K562 (cell line): ENCODE measurements around the gene HOXB4. TPM values are rescaled to one million over a fixed set of nuclear protein-coding genes. Genes with fewer than 3 reads are reported as not detected.

ENCODE experiments used
- ATAC-seq: fragments of 200-7000 bp; cut with Tn5 transposase; 3 replicates; pipeline ENCODE4 v1.9.1; 2020; ENCODE audit warnings: moderate library complexity
- BruUV-seq: library from RNA; stranded (reverse); fragments of 400-500 nt; replicated peaks from 2 replicates; lab custom pipeline; 2021; lab: Mats Ljungman, UMichigan
- CTCF ChIA-PET: fragments of 300-600 bp; formaldehyde crosslinking; extraction: SDS; loops from one replicate; lab custom pipeline; 2021; ENCODE audit warnings: low intra/inter-chr PET ratio; lab: Yijun Ruan, JAX
- POLR2A ChIA-PET: fragments of 300-600, 350-650 bp; sonication (Branson Sonifier 250); formaldehyde crosslinking; extraction: SDS; loops from one replicate; lab custom pipeline; 2021; ENCODE audit warnings: antibody characterized with exemption, inconsistent platforms; lab: Yijun Ruan, JAX
- DNase-seq, 4 experiments: peaks; one replicate each; pipeline versions ENCODE4 v3.0.0 to v3.0.0-alpha.2; 2011 to 2018; ENCODE audit warnings: low spot score in 3 of 4, mixed read lengths in 3 of 4; ENCODE audit errors: extremely low read depth in 1 of 4
- FAIRE-seq: peaks from 2 replicates; lab custom pipeline; 2011; peaks lifted over from hg19 to GRCh38; lab: Jason Lieb, UNC
- H2AFZ ChIP-seq: 2 replicates; pipeline ENCODE4 v1.6.0; 2011; ENCODE audit warnings: low read depth, low read length, control low read depth, inconsistent platforms
- H3K27ac ChIP-seq: fragments of 200-600 bp; 3 replicates; pipeline ENCODE4 v1.8.0; 2011; ENCODE audit warnings: low read depth, mild to moderate bottlenecking, control low read depth, inconsistent platforms, low read length, moderate library complexity, mixed read lengths; ENCODE audit errors: extremely low read depth
- H3K27me3 ChIP-seq, 2 experiments: fragments of 300-600 bp in 1 of 2; 2 replicates in 1 of 2; 3 replicates in 1 of 2; pipeline versions ENCODE4 v1.6.0 to v1.8.0; 2011; ENCODE audit warnings: inconsistent platforms in 2 of 2, low read length in 2 of 2, mild to moderate bottlenecking in 1 of 2, mixed read lengths in 1 of 2, moderate library complexity in 1 of 2; ENCODE audit not compliant: control insufficient read depth in 2 of 2, insufficient read depth in 2 of 2
- H3K36me3 ChIP-seq: fragments of 300-600 bp; 3 replicates; pipeline ENCODE4 v1.8.0; 2011; ENCODE audit warnings: mild to moderate bottlenecking, low read length, inconsistent platforms; ENCODE audit not compliant: control insufficient read depth, insufficient read depth
- H3K4me1 ChIP-seq, 2 experiments: fragments of 200-600 bp in 1 of 2; replicated peaks in 1 of 2; 2 replicates in 1 of 2; 3 replicates in 1 of 2; pipeline versions ENCODE4 v1.5.1 to v1.8.0; 2011; ENCODE audit warnings: inconsistent platforms in 2 of 2, low read length in 2 of 2, mild to moderate bottlenecking in 1 of 2, mixed read lengths in 1 of 2, moderate library complexity in 1 of 2; ENCODE audit not compliant: control insufficient read depth in 2 of 2, insufficient read depth in 2 of 2
- H3K4me2 ChIP-seq: 2 replicates; pipeline ENCODE4 v1.6.1; 2011; ENCODE audit warnings: low read length, control low read depth, inconsistent platforms, mixed read lengths; ENCODE audit not compliant: insufficient read depth
- H3K4me3 ChIP-seq: fragments of 200-600 bp; sonication (generic), shearing (Covaris generic); 2 replicates; pipeline ENCODE4 v1.5.1; 2016; ENCODE audit warnings: control low read depth, inconsistent platforms
- H3K79me2 ChIP-seq: fragments of 200-600 bp; 3 replicates; pipeline ENCODE4 v1.8.0; 2011; ENCODE audit warnings: low read length, inconsistent platforms; ENCODE audit not compliant: control insufficient read depth, insufficient read depth
- H3K9ac ChIP-seq, 2 experiments: 2 replicates each; pipeline versions ENCODE4 v1.6.0 to v1.6.1; 2011; ENCODE audit warnings: low read depth in 2 of 2, low read length in 2 of 2, control low read depth in 1 of 2, inconsistent platforms in 1 of 2, mild to moderate bottlenecking in 1 of 2, mixed read lengths in 1 of 2; ENCODE audit not compliant: insufficient read depth in 1 of 2
- H3K9me1 ChIP-seq: one replicate; pipeline ENCODE4 v1.6.0; 2011; ENCODE audit warnings: inconsistent platforms, mild to moderate bottlenecking, low read length, moderate library complexity; ENCODE audit not compliant: control insufficient read depth, insufficient read depth
- H3K9me3 ChIP-seq: replicated peaks from 2 replicates; pipeline ENCODE4 v1.5.1; 2011; ENCODE audit warnings: low read depth, low read length, inconsistent platforms; ENCODE audit not compliant: control insufficient read depth, insufficient read depth
- H4K20me1 ChIP-seq: replicated peaks from 2 replicates; pipeline ENCODE4 v1.6.1; 2011; ENCODE audit warnings: low read length, inconsistent platforms, mixed read lengths; ENCODE audit not compliant: control insufficient read depth, insufficient read depth
- ETV1 ChIP-seq: fragments of 450-650 bp; conservative IDR thresholded peaks from 2 replicates; pipeline ENCODE4 v1.6.1; 2016; ENCODE audit warnings: missing genetic modification characterization, control low read depth, low read depth, missing compliant biosample characterization
- NR1H2 ChIP-seq: sonication (generic); formaldehyde crosslinking; IDR thresholded peaks from 2 replicates; pipeline ENCODE4 v1.4.0; 2020; ENCODE audit warnings: mild to moderate bottlenecking, missing genetic modification reagents
- OTX1 ChIP-seq: fragments of 450-650 bp; formaldehyde crosslinking; IDR thresholded peaks from 2 replicates; pipeline ENCODE4 v1.4.0; 2022; ENCODE audit warnings: mild to moderate bottlenecking
- POLR2A ChIP-seq: fragments of 450-650 bp; conservative IDR thresholded peaks from 2 replicates; pipeline ENCODE4 v1.6.1; 2016
- WGBS: fragments of 100-300 bp; shearing (Covaris generic); methylation state at CpG from one replicate; pipeline ENCODE4 v1.1.6; 2016; ENCODE audit warnings: low coverage, mixed read lengths; ENCODE audit not compliant: insufficient coverage; ENCODE audit errors: missing lambda C conversion rate; 5-methylcytosine and 5-hydroxymethylcytosine counted together
- in situ Hi-C: fragments of 300-500 bp; cut with MboI; formaldehyde crosslinking; loops from 4 replicates; pipeline ENCODE4 v1.15.0; 2018; ENCODE audit warnings: inconsistent platforms, mixed read lengths
- intact Hi-C: fragments of 100-400 bp; cut with micrococcal nuclease; formaldehyde crosslinking; loops from 2 replicates; pipeline ENCODE4 v1.14.2; 2022
- polyA plus RNA-seq, 8 experiments: library from polyadenylated mRNA; depleted of rRNA in 4 of 8; stranded (reverse) in 5 of 8; unstranded in 3 of 8; fragments of >200 nt; fragmentation: Nextera tagmentation in 2 of 8; fragmentation: Illumina TruSeq in 1 of 8; extraction: Ambion mirVana in 2 of 8; extraction: Trizol in 1 of 8; gene quantifications; 2 replicates each; pipeline versions ENCODE4 v1.2.1 to v1.2.3, GENCODE V29; 2011 to 2014; ENCODE audit warnings: inconsistent platforms in 1 of 8, missing spikeins in 1 of 8
- total RNA-seq, 7 experiments: library from RNA; depleted of rRNA in 6 of 7; stranded (reverse); fragments of >200 nt in 6 of 7; fragmentation: Illumina TruSeq in 2 of 7; extraction: Trizol in 2 of 7; gene quantifications; 2 replicates each; pipeline versions ENCODE4 v1.2.1 to v1.2.3, GENCODE V29; 2011 to 2021; ENCODE audit warnings: low replicate concordance in 1 of 7
- TF ChIP-seq, protein P1 (sequence below): fragments of 450-650 bp; formaldehyde crosslinking; IDR thresholded peaks from 2 replicates; pipeline ENCODE4 v1.4.0; 2022; ENCODE audit warnings: mild to moderate bottlenecking, moderate library complexity
- TF ChIP-seq, protein P2 (sequence below): fragments of 450-650 bp; formaldehyde crosslinking; IDR thresholded peaks from 2 replicates; pipeline ENCODE4 v1.4.0; 2020; ENCODE audit warnings: mild to moderate bottlenecking, mixed read lengths
- TF ChIP-seq, protein P3 (sequence below): sonication (generic); formaldehyde crosslinking; IDR thresholded peaks from 2 replicates; pipeline ENCODE4 v1.9.0; 2022; ENCODE audit warnings: mild to moderate bottlenecking, missing genetic modification reagents

HOXB4 gene
- total and polyA plus RNA-seq, 9 of the 15 experiments (the other 6 are each of a cell fraction or from before 2014, with no cell fraction given), result 1.6 to 34.9 (median 14.9) TPM

DNA sequence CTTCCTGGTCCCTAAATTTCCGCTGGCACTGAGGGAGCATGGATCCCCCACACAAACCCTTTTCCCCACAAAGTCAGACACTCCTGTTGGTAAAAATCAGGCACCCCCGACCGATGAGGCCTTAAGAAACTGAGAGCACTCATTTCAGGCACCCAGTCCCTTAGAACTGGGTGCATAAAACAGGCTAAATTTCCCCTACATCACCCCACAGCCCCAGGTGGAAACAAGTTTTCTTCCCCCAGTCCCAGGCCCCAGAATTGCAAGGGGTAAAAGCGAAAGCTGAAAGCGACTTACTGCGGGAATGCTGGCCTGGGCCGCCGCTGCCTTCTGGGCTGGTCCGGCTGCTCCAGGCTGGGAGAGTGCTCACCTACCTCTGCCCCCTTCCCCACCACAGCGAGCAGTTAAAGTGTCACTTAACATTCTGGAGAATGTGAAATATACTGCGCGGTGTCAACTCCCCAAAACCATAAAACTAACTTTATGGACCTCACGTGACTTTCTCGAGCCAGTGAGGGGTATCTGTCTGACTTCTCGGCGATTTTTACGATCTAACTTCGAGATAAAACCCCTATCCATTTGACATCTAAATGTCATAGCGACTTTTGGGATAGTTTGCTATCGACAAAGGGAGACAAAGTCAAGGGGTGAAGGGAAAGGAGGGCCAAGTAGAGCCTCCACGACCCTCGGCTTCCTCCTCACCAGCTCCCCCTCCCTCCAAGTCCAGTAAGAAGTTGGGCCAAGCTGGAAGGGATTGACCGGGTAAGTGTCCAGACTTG is 11.9 kb upstream of the HOXB4 start, which contains the start of gene HOXB3:
Gene HOXB3, minus strand, starts transcription at position 411 of the 776 bp plus-strand sequence. CDS start 37,767 bp downstream, outside the sequence.
- H3K27ac ChIP-seq, result no peak within 1 kb of the TSS
- peaks cover 9 to 35% of the 10 kb centered on the region in 2 experiments; a peak in 4 of 5 replicates for H3K4me1 ChIP-seq

More for the DNA sequence above, 11.9 kb upstream of the HOXB4 start, which contains the start of gene HOXB3:
- H3K4me2 ChIP-seq, result no peak within 1 kb of the TSS; the same call in 1 of the 2 replicates
- no peaks in the 10 kb centered on the region for H3K9me3 ChIP-seq
- FAIRE-seq (no peak), DNase-seq (no peak), ATAC-seq (no peak)
- H3K9ac ChIP-seq, result peak within 1 kb of the TSS in 1 of 2 experiments; percentile 27; a peak in 1 of 4 replicates
- in situ Hi-C loops, result loop anchor here (5.0 kb wide), 1 partner anchor 253 kb away; no protein-coding TSS in a partner anchor
- TF ChIP-seq, protein P1, sequence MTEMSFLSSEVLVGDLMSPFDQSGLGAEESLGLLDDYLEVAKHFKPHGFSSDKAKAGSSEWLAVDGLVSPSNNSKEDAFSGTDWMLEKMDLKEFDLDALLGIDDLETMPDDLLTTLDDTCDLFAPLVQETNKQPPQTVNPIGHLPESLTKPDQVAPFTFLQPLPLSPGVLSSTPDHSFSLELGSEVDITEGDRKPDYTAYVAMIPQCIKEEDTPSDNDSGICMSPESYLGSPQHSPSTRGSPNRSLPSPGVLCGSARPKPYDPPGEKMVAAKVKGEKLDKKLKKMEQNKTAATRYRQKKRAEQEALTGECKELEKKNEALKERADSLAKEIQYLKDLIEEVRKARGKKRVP (CRISPR knock-in tag), result no peak
- TF ChIP-seq, protein P2, sequence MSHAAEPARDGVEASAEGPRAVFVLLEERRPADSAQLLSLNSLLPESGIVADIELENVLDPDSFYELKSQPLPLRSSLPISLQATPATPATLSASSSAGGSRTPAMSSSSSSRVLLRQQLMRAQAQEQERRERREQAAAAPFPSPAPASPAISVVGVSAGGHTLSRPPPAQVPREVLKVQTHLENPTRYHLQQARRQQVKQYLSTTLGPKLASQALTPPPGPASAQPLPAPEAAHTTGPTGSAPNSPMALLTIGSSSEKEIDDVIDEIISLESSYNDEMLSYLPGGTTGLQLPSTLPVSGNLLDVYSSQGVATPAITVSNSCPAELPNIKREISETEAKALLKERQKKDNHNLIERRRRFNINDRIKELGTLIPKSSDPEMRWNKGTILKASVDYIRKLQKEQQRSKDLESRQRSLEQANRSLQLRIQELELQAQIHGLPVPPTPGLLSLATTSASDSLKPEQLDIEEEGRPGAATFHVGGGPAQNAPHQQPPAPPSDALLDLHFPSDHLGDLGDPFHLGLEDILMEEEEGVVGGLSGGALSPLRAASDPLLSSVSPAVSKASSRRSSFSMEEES (CRISPR knock-in tag), result peak; percentile 78
- TF ChIP-seq, protein P3, sequence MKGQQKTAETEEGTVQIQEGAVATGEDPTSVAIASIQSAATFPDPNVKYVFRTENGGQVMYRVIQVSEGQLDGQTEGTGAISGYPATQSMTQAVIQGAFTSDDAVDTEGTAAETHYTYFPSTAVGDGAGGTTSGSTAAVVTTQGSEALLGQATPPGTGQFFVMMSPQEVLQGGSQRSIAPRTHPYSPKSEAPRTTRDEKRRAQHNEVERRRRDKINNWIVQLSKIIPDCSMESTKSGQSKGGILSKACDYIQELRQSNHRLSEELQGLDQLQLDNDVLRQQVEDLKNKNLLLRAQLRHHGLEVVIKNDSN (CRISPR knock-in tag), result peak; percentile 17; the same call in 1 of the 2 replicates
- TF ChIP-seq NR1H2 (CRISPR knock-in tag), result no peak
- no peak for TF ChIP-seq POLR2A
- no peak for TF ChIP-seq ETV1
- no peak for TF ChIP-seq OTX1 (CRISPR knock-in tag)
- POLR2A ChIA-PET, result interaction anchor here (1.0 to 1.7 kb wide), 5 partner anchors 9 to 254 kb away, joined by 3 to 10 read pairs (median 6); partner anchors contain the start of gene HOXB9
- no peaks in the 10 kb centered on the region for H3K36me3 ChIP-seq
- no peak within 1 kb of the TSS for H3K4me3 ChIP-seq
- CTCF ChIA-PET, result interaction anchor here (0.7 to 0.9 kb wide), 2 partner anchors 12 to 254 kb away, joined by 3 read pairs; no protein-coding TSS in a partner anchor
- no TSS peak for BruUV-seq
- H3K9me1 ChIP-seq, result no peaks in the 10 kb centered on the region
- H3K27me3 ChIP-seq, result no peaks in the 10 kb centered on the region
- no peak within 1 kb of the TSS for H2AFZ ChIP-seq
- no peaks in the 10 kb centered on the region for H4K20me1 ChIP-seq
- intact Hi-C loops, result no loop called here
- 0 out of 3 replicates have a peak, but pooled peaks cover 2% of the 10 kb centered on the region for H3K79me2 ChIP-seq
- 65% methylated on average over 22 of the region's 23 CpGs for WGBS
